Peyer's patch (tissue), 4 donors: ENCODE data around the gene RASSF4. TPM values are rescaled to one million over a fixed set of nuclear protein-coding genes. Genes with fewer than 3 reads are reported as not detected.

Experiments
- DNase-seq, 3 donors: peaks; one replicate each; pipeline ENCODE4 v3.0.0-alpha.2; 2017 to 2019
- H3K27ac ChIP-seq, 4 donors: fragments of 200-600 bp; sonication (generic); one replicate each; pipeline ENCODE4 v1.5.1; 2016 to 2019
- H3K27me3 ChIP-seq, 2 donors: fragments of 200-600 bp; sonication (generic); one replicate each; pipeline ENCODE4 v1.5.1; 2019
- H3K36me3 ChIP-seq, 3 donors: fragments of 200-600 bp; sonication (generic); one replicate each; pipeline ENCODE4 v1.5.1; 2016 to 2019
- H3K4me1 ChIP-seq, 4 donors: fragments of 200-600 bp; sonication (generic); one replicate each; pipeline ENCODE4 v1.5.1; 2016 to 2019
- H3K4me3 ChIP-seq, 4 donors: fragments of 200-600 bp; sonication (generic); 1 replicate in 3 of 4; 2 replicates in 1 of 4; pipeline ENCODE4 v1.5.1; 2016 to 2019; ENCODE audit warnings: mild to moderate bottlenecking in 1 of 4
- H3K9me3 ChIP-seq, 4 donors: fragments of 200-600 bp; sonication (generic); one replicate each; pipeline ENCODE4 v1.5.1; 2016 to 2019; ENCODE audit warnings: mild to moderate bottlenecking in 1 of 4
- CTCF ChIP-seq, 6 experiments: fragments of 450-650 bp in 4 of 6; fragments of 200-600 bp in 2 of 6; sonication (generic) in 1 of 6; IDR thresholded peaks; one replicate each; pipeline ENCODE4 v1.5.1; 2017 to 2019; ENCODE audit warnings: antibody characterized with exemption in 6 of 6, mild to moderate bottlenecking in 3 of 6, moderate library complexity in 1 of 6
- POLR2A ChIP-seq, 2 donors: fragments of 450-650 bp; IDR thresholded peaks; one replicate each; pipeline ENCODE4 v1.5.1; 2017; ENCODE audit warnings: antibody characterized with exemption in 2 of 2, mild to moderate bottlenecking in 2 of 2, moderate library complexity in 2 of 2
- total RNA-seq, 4 donors: library from RNA; depleted of rRNA; stranded (reverse); fragments of >200 nt; gene quantifications; one replicate each; pipeline ENCODE4 v1.1.0, GENCODE V29; 2016

RASSF4 gene
- total RNA-seq, 4 donors from 2014 or later, result 62.7 to 99.6 (median 68.2) TPM

GRCh38 chr10:44936314-44936975 lies 23.2 kb upstream of the RASSF4 start:
- no peaks in the 10 kb centered on the region for H3K27me3 ChIP-seq
- H3K9me3 ChIP-seq, result no peaks in the 10 kb centered on the region
- DNase-seq, result peak in 1 of 3 donors; percentile 4
- H3K4me3 ChIP-seq, result no peak overlapping the region
- TF ChIP-seq CTCF (IDR thresholded peaks at IDR 0.05), result no peak
- H3K4me1 ChIP-seq, result peaks cover 0 to 4% (median 0%) of the 10 kb centered on the region in 4 donors
- H3K36me3 ChIP-seq, result no peaks in the 10 kb centered on the region
- no peak overlapping the region for H3K27ac ChIP-seq

DNA sequence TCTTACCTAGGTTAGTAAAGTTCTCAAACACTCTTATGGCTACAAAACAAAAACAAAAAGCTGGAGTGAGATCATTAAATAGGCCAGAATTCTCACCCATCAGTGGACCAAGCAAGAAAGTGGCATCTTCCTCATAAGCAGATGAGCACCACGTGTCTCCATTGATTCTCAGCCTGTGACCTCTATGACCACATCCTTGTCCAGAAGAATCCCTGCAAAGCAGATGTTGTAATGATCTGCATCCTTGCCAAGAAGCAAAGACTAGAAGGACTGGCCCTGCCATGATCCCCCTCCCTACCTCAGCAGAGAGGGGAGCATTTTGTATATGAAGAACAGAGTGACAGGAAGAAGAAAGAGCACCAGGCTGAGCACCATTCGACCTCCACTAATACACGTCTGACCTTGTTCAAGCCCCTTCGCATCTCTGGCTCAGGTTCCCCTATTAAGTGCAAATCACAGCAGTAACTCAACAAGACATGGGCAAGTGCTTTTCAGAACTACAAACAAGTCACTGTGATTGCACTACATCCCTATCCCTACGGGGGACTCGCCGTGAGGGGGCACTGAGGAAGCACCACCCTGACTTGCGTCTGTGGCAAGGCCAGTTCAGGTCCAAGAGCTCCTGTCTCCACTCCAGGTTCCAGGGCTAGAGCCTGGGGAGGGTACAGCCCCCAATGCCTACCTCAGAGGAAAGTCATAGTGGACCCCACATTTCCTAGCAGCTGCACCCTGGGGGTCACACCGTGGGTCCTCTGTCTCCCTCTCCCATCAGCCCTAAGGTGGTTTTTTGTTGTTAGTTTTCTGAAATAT lies 22.2 kb upstream of the RASSF4 start:
- H3K27ac ChIP-seq, result no peak overlapping the region
- no peaks in the 10 kb centered on the region for H3K27me3 ChIP-seq
- H3K4me3 ChIP-seq, result no peak overlapping the region
- TF ChIP-seq POLR2A (IDR thresholded peaks at IDR 0.05) (no peak), CTCF (IDR thresholded peaks at IDR 0.05) (no peak)
- no peaks in the 10 kb centered on the region for H3K9me3 ChIP-seq
- DNase-seq, result no peak
- H3K4me1 ChIP-seq, result peaks cover 0 to 4% (median 0%) of the 10 kb centered on the region in 4 donors
- H3K36me3 ChIP-seq, result no peaks in the 10 kb centered on the region

- H3K4me3 ChIP-seq, result no peak overlapping the region
- H3K27ac ChIP-seq, result no peak overlapping the region
- H3K9me3 ChIP-seq, result no peaks in the 10 kb centered on the region
- no peaks in the 10 kb centered on the region for H3K36me3 ChIP-seq
- no peaks in the 10 kb centered on the region for H3K27me3 ChIP-seq
- no peak for DNase-seq
- H3K4me1 ChIP-seq, result no peaks in the 10 kb centered on the region
- TF ChIP-seq CTCF (IDR thresholded peaks at IDR 0.05) (no peak), POLR2A (IDR thresholded peaks at IDR 0.05) (no peak)
These were observed 20.6 kb upstream of the RASSF4 start for GRCh38 chr10:44938956-44939355.

DNA sequence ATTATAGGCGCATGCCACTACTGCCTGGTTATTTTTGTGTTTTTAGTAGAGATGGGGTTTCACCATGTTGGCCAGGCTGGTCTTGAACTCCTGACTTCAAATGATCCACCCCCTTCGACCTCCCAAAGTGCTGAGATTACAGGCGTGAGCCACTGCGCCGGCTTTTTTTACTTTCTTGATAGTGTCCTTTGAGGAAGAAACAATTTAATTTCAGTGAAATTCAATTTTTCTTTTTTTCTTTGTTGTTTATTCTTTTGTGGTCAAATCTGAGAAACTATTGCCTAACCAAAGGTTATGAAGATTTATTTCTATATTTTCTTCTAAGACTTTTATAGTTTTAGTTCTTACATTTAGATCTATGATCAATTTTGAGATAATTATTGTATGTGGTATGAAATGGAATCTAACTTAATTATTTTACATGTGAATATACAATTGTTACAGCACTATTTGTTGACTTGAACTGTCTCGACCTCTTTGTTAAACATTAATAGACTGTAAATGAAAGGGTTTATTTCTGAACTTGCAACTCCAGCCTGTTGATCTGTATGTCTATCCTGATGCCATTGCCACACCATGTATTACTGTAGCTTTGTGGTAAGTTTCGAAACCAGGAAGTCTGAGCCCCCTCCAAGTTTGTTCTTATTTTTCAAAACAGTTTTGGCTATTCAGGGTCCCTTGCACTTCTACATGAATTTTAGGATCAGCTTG lies 19.8 kb upstream of the RASSF4 start:
- no peak overlapping the region for H3K27ac ChIP-seq
- peaks cover 0 to 3% (median 0%) of the 10 kb centered on the region in 4 donors for H3K9me3 ChIP-seq
- TF ChIP-seq POLR2A (IDR thresholded peaks at IDR 0.05) (no peak), CTCF (IDR thresholded peaks at IDR 0.05) (no peak)
- H3K4me1 ChIP-seq, result no peaks in the 10 kb centered on the region
- H3K4me3 ChIP-seq, result no peak overlapping the region
- H3K36me3 ChIP-seq, result no peaks in the 10 kb centered on the region
- no peak for DNase-seq
- H3K27me3 ChIP-seq, result no peaks in the 10 kb centered on the region

- H3K36me3 ChIP-seq, result no peaks in the 10 kb centered on the region
- no peak overlapping the region for H3K27ac ChIP-seq
These were observed 15.2 kb upstream of the RASSF4 start for GRCh38 chr10:44944354-44944753.

More at GRCh38 chr10:44944354-44944753, 15.2 kb upstream of the RASSF4 start:
- peaks cover 0 to 3% (median 0%) of the 10 kb centered on the region in 4 donors for H3K9me3 ChIP-seq
- H3K27me3 ChIP-seq, result no peaks in the 10 kb centered on the region
- H3K4me1 ChIP-seq, result no peaks in the 10 kb centered on the region
- no peak for DNase-seq
- no peak overlapping the region for H3K4me3 ChIP-seq
- TF ChIP-seq POLR2A (IDR thresholded peaks at IDR 0.05) (no peak), CTCF (IDR thresholded peaks at IDR 0.05) (no peak)
